Loucy (cell line): ENCODE measurements around the gene NUP155.

Experiments
- H2AFZ ChIP-seq: fragments of 200-600 bp; sonication (generic); 2 replicates; pipeline ENCODE4 v1.6.0; 2016; ENCODE audit warnings: antibody characterized with exemption, mild to moderate bottlenecking, low read length, moderate library complexity
- H3F3A ChIP-seq: fragments of 200-600 bp; 2 replicates; pipeline ENCODE4 v1.6.0; 2016; ENCODE audit warnings: antibody characterized with exemption, low read depth, mild to moderate bottlenecking
- H3K27me3 ChIP-seq: fragments of 200-600 bp; sonication (generic); 2 replicates; pipeline ENCODE4 v1.6.1; 2014; ENCODE audit warnings: low read length, mild to moderate bottlenecking; ENCODE audit not compliant: insufficient read depth, poor library complexity, severe bottlenecking
- H3K36me3 ChIP-seq: fragments of 200-600 bp; sonication (generic); 2 replicates; pipeline ENCODE4 v1.6.1; 2016; ENCODE audit warnings: low read length; ENCODE audit not compliant: insufficient read depth
- H3K4me1 ChIP-seq: fragments of 200-600 bp; sonication (generic); 2 replicates; pipeline ENCODE4 v1.5.1; 2014; ENCODE audit warnings: low read length, mild to moderate bottlenecking; ENCODE audit not compliant: insufficient read depth, poor library complexity, severe bottlenecking
- H3K4me2 ChIP-seq: fragments of 200-600 bp; sonication (generic); 2 replicates; pipeline ENCODE4 v1.6.0; 2014; ENCODE audit warnings: antibody characterized with exemption, low read length, low read depth, mild to moderate bottlenecking; ENCODE audit not compliant: poor library complexity, severe bottlenecking
- H3K4me3 ChIP-seq: fragments of 200-600 bp; sonication (generic); 2 replicates; pipeline ENCODE4 v1.5.1; 2014; ENCODE audit warnings: low read length, mild to moderate bottlenecking, mixed read lengths; ENCODE audit not compliant: poor library complexity, severe bottlenecking
- H3K79me2 ChIP-seq: fragments of 200-600 bp; sonication (generic); 2 replicates; pipeline ENCODE4 v1.6.1; 2014; ENCODE audit warnings: low read length; ENCODE audit not compliant: insufficient read depth
- H3K9ac ChIP-seq: fragments of 200-600 bp; sonication (generic); 2 replicates; pipeline ENCODE4 v1.6.0; 2014; ENCODE audit warnings: mild to moderate bottlenecking, low read depth, low read length, moderate library complexity; ENCODE audit not compliant: poor library complexity, severe bottlenecking
- H3K9me2 ChIP-seq: fragments of 200-600 bp; sonication (generic); replicated peaks from 2 replicates; pipeline ENCODE4 v1.6.1; 2016; ENCODE audit warnings: low read depth, low read length, mixed read lengths
- H3K9me3 ChIP-seq: fragments of 200-600 bp; sonication (generic); 2 replicates; pipeline ENCODE4 v1.6.1; 2014; ENCODE audit warnings: mild to moderate bottlenecking, antibody characterized with exemption, low read length, low read depth; ENCODE audit not compliant: insufficient read depth
- H4K20me1 ChIP-seq: fragments of 200-600 bp; sonication (generic); 2 replicates; pipeline ENCODE4 v1.6.0; 2014; ENCODE audit warnings: antibody characterized with exemption, low read length, mild to moderate bottlenecking; ENCODE audit not compliant: insufficient read depth, poor library complexity, severe bottlenecking
- EZH2phosphoT487 ChIP-seq: fragments of 200-600 bp; IDR thresholded peaks from 2 replicates; pipeline ENCODE4 v1.6.1; 2018; ENCODE audit warnings: antibody characterized with exemption, mild to moderate bottlenecking, moderate library complexity, borderline replicate concordance
- TF ChIP-seq, protein P1 (sequence below): fragments of 200-600 bp; sonication (generic); conservative IDR thresholded peaks from 2 replicates; pipeline ENCODE4 v1.5.1; 2014; ENCODE audit warnings: mild to moderate bottlenecking, antibody characterized with exemption, low read length

The NUP155 gene

DNA sequence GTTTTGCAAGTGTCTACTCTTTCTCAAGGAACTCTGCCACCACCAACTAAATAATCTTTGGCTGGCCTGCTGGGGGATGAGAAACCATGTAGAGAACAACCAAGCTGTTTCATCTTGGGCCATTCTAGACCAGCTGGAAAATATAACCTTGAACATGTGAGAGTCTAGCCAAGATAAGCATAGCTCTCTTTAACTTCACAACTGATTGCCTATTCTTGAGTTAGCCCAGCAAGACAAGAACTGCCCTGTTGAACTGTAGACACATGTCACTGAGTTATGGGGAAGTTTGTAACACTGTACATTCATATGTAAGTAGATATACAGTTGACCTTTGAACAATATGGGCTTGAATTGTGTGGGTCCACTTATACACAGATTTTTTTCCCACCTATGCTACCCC is 44.4 kb downstream of the NUP155 start:
- H3K9me3 ChIP-seq = no peaks in the 10 kb centered on the region
- TF ChIP-seq, protein P1, sequence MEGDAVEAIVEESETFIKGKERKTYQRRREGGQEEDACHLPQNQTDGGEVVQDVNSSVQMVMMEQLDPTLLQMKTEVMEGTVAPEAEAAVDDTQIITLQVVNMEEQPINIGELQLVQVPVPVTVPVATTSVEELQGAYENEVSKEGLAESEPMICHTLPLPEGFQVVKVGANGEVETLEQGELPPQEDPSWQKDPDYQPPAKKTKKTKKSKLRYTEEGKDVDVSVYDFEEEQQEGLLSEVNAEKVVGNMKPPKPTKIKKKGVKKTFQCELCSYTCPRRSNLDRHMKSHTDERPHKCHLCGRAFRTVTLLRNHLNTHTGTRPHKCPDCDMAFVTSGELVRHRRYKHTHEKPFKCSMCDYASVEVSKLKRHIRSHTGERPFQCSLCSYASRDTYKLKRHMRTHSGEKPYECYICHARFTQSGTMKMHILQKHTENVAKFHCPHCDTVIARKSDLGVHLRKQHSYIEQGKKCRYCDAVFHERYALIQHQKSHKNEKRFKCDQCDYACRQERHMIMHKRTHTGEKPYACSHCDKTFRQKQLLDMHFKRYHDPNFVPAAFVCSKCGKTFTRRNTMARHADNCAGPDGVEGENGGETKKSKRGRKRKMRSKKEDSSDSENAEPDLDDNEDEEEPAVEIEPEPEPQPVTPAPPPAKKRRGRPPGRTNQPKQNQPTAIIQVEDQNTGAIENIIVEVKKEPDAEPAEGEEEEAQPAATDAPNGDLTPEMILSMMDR = no peak
- TF ChIP-seq EZH2phosphoT487 = no peak
- H3K36me3 ChIP-seq = peaks cover 78% of the 10 kb centered on the region

DNA sequence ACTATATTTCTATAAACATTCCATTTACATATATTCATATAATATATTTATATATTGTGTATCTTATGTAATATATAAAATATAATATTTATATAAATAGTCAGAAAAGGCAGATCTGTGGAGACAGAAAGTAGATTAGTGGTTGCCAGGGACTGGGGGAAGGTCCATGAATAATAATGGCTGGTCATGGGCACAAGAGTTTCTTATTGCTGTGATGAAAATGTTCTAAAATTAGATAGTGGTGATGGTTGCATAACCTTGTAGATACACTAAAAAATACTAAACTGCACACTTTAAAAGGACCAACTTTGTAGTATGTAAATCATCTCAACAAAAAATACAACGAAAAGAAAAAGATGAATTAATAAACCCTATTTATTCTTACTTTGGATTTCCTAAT is 47.3 kb downstream of the NUP155 start:
- H3K4me3 ChIP-seq = no peak overlapping the region
- TF ChIP-seq, protein P1 = no peak
- TF ChIP-seq EZH2phosphoT487 = no peak
- H3F3A ChIP-seq = no peaks in the 10 kb centered on the region
- no peaks in the 10 kb centered on the region for H3K79me2 ChIP-seq
- H2AFZ ChIP-seq = no peak overlapping the region
- no peak overlapping the region for H3K9ac ChIP-seq
- no peaks in the 10 kb centered on the region for H3K9me2 ChIP-seq
- no peak overlapping the region for H3K4me2 ChIP-seq
- peaks cover 74% of the 10 kb centered on the region for H3K36me3 ChIP-seq
- H4K20me1 ChIP-seq = no peaks in the 10 kb centered on the region
- H3K4me1 ChIP-seq = no peaks in the 10 kb centered on the region
- H3K9me3 ChIP-seq = no peaks in the 10 kb centered on the region
- no peaks in the 10 kb centered on the region for H3K27me3 ChIP-seq

More for the DNA sequence above, 44.4 kb downstream of the NUP155 start:
- Histone ChIP-seq H3K4me3 (no peak overlapping the region), H3K9ac (no peak overlapping the region), H4K20me1 (no peaks in the 10 kb centered on the region), H3F3A (no peaks in the 10 kb centered on the region), H3K4me1 (no peaks in the 10 kb centered on the region), H3K79me2 (no peaks in the 10 kb centered on the region), H3K4me2 (no peak overlapping the region), H3K9me2 (no peaks in the 10 kb centered on the region), H3K27me3 (no peaks in the 10 kb centered on the region), H2AFZ (no peak overlapping the region)

DNA sequence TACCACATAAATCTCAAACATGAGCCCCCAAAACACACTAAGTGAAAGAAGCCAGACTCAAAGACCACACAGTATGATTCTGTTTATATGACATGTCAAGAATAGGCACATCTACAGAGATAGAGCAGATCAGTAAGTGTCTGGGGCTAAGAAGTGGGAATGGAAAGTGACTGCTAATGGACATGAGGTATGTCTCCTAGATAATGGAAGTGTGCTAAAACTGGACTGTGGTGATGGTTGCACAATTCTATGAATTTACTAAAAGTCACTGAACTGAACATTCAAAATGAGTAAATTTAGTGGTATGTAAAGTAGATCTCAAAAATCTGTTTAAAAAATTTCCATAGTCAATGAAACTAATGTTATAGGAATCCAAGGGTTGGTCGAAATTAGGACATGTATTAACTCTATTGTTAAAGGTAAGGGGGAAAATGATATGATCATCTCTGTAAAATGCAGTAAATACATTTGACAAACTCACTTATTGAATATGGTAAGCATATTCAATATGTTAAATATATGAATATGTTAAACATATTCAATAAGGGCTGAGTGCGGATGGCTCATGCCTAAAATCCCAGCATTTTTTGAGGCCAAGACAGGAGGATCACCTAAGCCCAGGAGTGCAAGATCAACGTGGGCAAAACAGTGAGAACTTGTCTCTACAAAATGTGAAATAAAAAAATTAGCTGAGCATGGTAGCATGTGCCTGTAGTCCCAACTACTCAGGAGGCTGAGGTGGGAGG is 51.7 kb downstream of the NUP155 start:
- no peaks in the 10 kb centered on the region for H3K27me3 ChIP-seq
- H3K4me1 ChIP-seq = no peaks in the 10 kb centered on the region
- TF ChIP-seq, protein P1 = no peak
- TF ChIP-seq EZH2phosphoT487 = no peak
- H3K9me3 ChIP-seq = no peaks in the 10 kb centered on the region
- no peaks in the 10 kb centered on the region for H3K79me2 ChIP-seq
- no peak overlapping the region for H3K9ac ChIP-seq
- no peaks in the 10 kb centered on the region for H4K20me1 ChIP-seq
- no peak overlapping the region for H3K4me3 ChIP-seq
- H3K4me2 ChIP-seq = no peak overlapping the region
- no peaks in the 10 kb centered on the region for H3K9me2 ChIP-seq
- H3F3A ChIP-seq = no peaks in the 10 kb centered on the region
- peaks cover 67% of the 10 kb centered on the region; the same call in 1 of the 2 replicates for H3K36me3 ChIP-seq
- H2AFZ ChIP-seq = no peak overlapping the region
